ENCODE results near the gene FTH1. TPM values are rescaled to one million over a fixed set of nuclear protein-coding genes. Genes with fewer than 3 reads are reported as not detected.

FTH1 gene
- total RNA-seq, 3 donors from 2014 or later = 351 to 505 (median 363) TPM

GRCh38 chr11:61999141-61999975 is 31.9 kb upstream of the FTH1 start:
- no peaks in the 10 kb centered on the region for H3K4me1 Mint-ChIP-seq (ENCODE audit: low read depth)
- DNase-seq (no peak), ATAC-seq (no peak)
- H3K9me3 Mint-ChIP-seq = peaks cover 9% of the 10 kb centered on the region
- no peak overlapping the region for H3K4me3 Mint-ChIP-seq
- no peaks in the 10 kb centered on the region for H3K27me3 Mint-ChIP-seq (ENCODE audit: low read depth)
- peaks cover 12% of the 10 kb centered on the region for H3K36me3 Mint-ChIP-seq (ENCODE audit: insufficient read depth)

- ATAC-seq = no peak
- peaks cover 12% of the 10 kb centered on the region for H3K36me3 Mint-ChIP-seq (ENCODE audit: insufficient read depth)
Observed at GRCh38 chr11:61996933-61997332, 29.5 kb upstream of the FTH1 start.

GRCh38 chr11:61994981-61995380 is 27.5 kb upstream of the FTH1 start:
- Mint-ChIP-seq H3K27me3 (ENCODE audit: low read depth) (no peaks in the 10 kb centered on the region), H3K9me3 (peaks cover 19% of the 10 kb centered on the region), H3K4me1 (ENCODE audit: low read depth) (no peaks in the 10 kb centered on the region), H3K36me3 (ENCODE audit: insufficient read depth) (peaks cover 12% of the 10 kb centered on the region), H3K4me3 (no peak overlapping the region)
- DNase-seq (no peak), ATAC-seq (no peak)

More at GRCh38 chr11:61996933-61997332, 29.5 kb upstream of the FTH1 start:
- Mint-ChIP-seq H3K4me3 (no peak overlapping the region), H3K4me1 (ENCODE audit: low read depth) (no peaks in the 10 kb centered on the region), H3K9me3 (peaks cover 9% of the 10 kb centered on the region), H3K27me3 (ENCODE audit: low read depth) (no peaks in the 10 kb centered on the region)
- no peak for DNase-seq

- H3K27me3 Mint-ChIP-seq (ENCODE audit: low read depth) = no peaks in the 10 kb centered on the region
- H3K9me3 Mint-ChIP-seq = peaks cover 34% of the 10 kb centered on the region
- peaks cover 7% of the 10 kb centered on the region for H3K36me3 Mint-ChIP-seq (ENCODE audit: insufficient read depth)
- H3K4me3 Mint-ChIP-seq = no peak overlapping the region
- ATAC-seq = no peak
- DNase-seq = no peak
- peaks cover 2% of the 10 kb centered on the region for H3K4me1 Mint-ChIP-seq (ENCODE audit: low read depth)
Observed at GRCh38 chr11:61985869-61986268, 18.4 kb upstream of the FTH1 start.

GRCh38 chr11:61983419-61983818 is 16.0 kb upstream of the FTH1 start:
- Mint-ChIP-seq H3K4me1 (ENCODE audit: low read depth) (peaks cover 2% of the 10 kb centered on the region), H3K4me3 (no peak overlapping the region), H3K9me3 (peaks cover 17% of the 10 kb centered on the region), H3K36me3 (ENCODE audit: insufficient read depth) (peaks cover 9% of the 10 kb centered on the region), H3K27me3 (ENCODE audit: low read depth) (no peaks in the 10 kb centered on the region)
- ATAC-seq = no peak
- DNase-seq = no peak

GRCh38 chr11:61980783-61981541 is 13.5 kb upstream of the FTH1 start:
- no peaks in the 10 kb centered on the region for H3K27me3 Mint-ChIP-seq (ENCODE audit: low read depth)
- no peak for ATAC-seq
- peaks cover 2% of the 10 kb centered on the region for H3K4me1 Mint-ChIP-seq (ENCODE audit: low read depth)
- H3K4me3 Mint-ChIP-seq = no peak overlapping the region
- no peak for DNase-seq
- H3K9me3 Mint-ChIP-seq = peaks cover under 1% of the 10 kb centered on the region
- peaks cover 6% of the 10 kb centered on the region for H3K36me3 Mint-ChIP-seq (ENCODE audit: insufficient read depth)

GRCh38 chr11:61978703-61979661 is 11.5 kb upstream of the FTH1 start:
- DNase-seq = no peak

GRCh38 chr11:61976813-61977475 is 9.5 kb upstream of the FTH1 start:
- peaks cover 18% of the 10 kb centered on the region for H3K4me1 Mint-ChIP-seq (ENCODE audit: low read depth)
- ATAC-seq = no peak
- no peak overlapping the region for H3K4me3 Mint-ChIP-seq
- no peak for DNase-seq
- H3K27me3 Mint-ChIP-seq (ENCODE audit: low read depth) = no peaks in the 10 kb centered on the region
- H3K9me3 Mint-ChIP-seq = no peaks in the 10 kb centered on the region
- H3K36me3 Mint-ChIP-seq (ENCODE audit: insufficient read depth) = peaks cover 2% of the 10 kb centered on the region

More at GRCh38 chr11:61978703-61979661, 11.5 kb upstream of the FTH1 start:
- H3K9me3 Mint-ChIP-seq = no peaks in the 10 kb centered on the region
- H3K27me3 Mint-ChIP-seq (ENCODE audit: low read depth) = no peaks in the 10 kb centered on the region
- no peak overlapping the region for H3K4me3 Mint-ChIP-seq
- no peak for ATAC-seq
- peaks cover 2% of the 10 kb centered on the region for H3K36me3 Mint-ChIP-seq (ENCODE audit: insufficient read depth)
- H3K4me1 Mint-ChIP-seq (ENCODE audit: low read depth) = peaks cover 5% of the 10 kb centered on the region

GRCh38 chr11:61976420-61976800 is 9.0 kb upstream of the FTH1 start:
- H3K27me3 Mint-ChIP-seq (ENCODE audit: low read depth) = no peaks in the 10 kb centered on the region
- no peak for DNase-seq
- ATAC-seq = no peak
- no peaks in the 10 kb centered on the region for H3K9me3 Mint-ChIP-seq
- H3K4me1 Mint-ChIP-seq (ENCODE audit: low read depth) = peaks cover 23% of the 10 kb centered on the region
- H3K4me3 Mint-ChIP-seq = no peak overlapping the region
- H3K36me3 Mint-ChIP-seq (ENCODE audit: insufficient read depth) = peaks cover 2% of the 10 kb centered on the region

GRCh38 chr11:61975638-61976419 is 8.4 kb upstream of the FTH1 start:
- Mint-ChIP-seq H3K9me3 (no peaks in the 10 kb centered on the region), H3K4me1 (ENCODE audit: low read depth) (peaks cover 29% of the 10 kb centered on the region), H3K4me3 (no peak overlapping the region), H3K36me3 (ENCODE audit: insufficient read depth) (peaks cover 2% of the 10 kb centered on the region), H3K27me3 (ENCODE audit: low read depth) (no peaks in the 10 kb centered on the region)
- ATAC-seq (no peak), DNase-seq (no peak)

- H3K9me3 Mint-ChIP-seq = no peaks in the 10 kb centered on the region
- peaks cover 34% of the 10 kb centered on the region for H3K4me1 Mint-ChIP-seq (ENCODE audit: low read depth)
- no peaks in the 10 kb centered on the region for H3K27me3 Mint-ChIP-seq (ENCODE audit: low read depth)
- H3K4me3 Mint-ChIP-seq = no peak overlapping the region
- no peak for ATAC-seq
- DNase-seq = no peak
- peaks cover 2% of the 10 kb centered on the region for H3K36me3 Mint-ChIP-seq (ENCODE audit: insufficient read depth)
Observed at GRCh38 chr11:61974766-61975631, 7.6 kb upstream of the FTH1 start.

GRCh38 chr11:61973476-61974162 is 6.2 kb upstream of the FTH1 start:
- Mint-ChIP-seq H3K4me3 (no peak overlapping the region), H3K4me1 (ENCODE audit: low read depth) (peaks cover 44% of the 10 kb centered on the region), H3K36me3 (ENCODE audit: insufficient read depth) (no peaks in the 10 kb centered on the region), H3K27me3 (ENCODE audit: low read depth) (no peaks in the 10 kb centered on the region), H3K9me3 (no peaks in the 10 kb centered on the region)
- ATAC-seq = no peak
- no peak for DNase-seq
